ENCODE data around the gene ABCD3.

The ABCD3 gene

DNA sequence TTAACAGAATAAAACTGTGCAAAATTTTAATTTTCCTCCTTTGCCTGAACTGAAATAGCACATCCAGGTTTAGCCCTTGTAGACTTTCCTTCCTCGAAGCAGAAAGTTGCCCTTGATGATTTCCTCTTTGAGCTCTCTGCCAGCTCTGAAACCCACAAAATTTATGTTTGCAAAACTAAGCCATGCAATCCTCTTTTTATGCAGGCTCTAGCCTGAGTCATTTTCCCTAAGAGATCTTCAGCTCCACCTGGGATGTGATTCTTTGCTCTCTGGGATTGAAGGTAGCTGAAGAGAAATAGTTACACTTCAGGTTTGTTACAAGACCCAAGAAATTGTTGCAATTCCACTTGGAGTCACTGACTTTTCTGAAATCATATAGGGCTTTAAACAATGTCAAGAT is 124.8 kb downstream of the ABCD3 start:
- Histone ChIP-seq H3K9me3 (ENCODE audit: severe bottlenecking) (no peaks in the 10 kb centered on the region), H3K27ac (no peak overlapping the region), H3K4me3 (ENCODE audit: low read depth, low read length) (no peak overlapping the region), H3K27me3 (ENCODE audit: insufficient read depth, low read depth, severe bottlenecking) (no peaks in the 10 kb centered on the region), H3K36me3 (no peaks in the 10 kb centered on the region; the same call in 1 of the 2 replicates)
- no peak for DNase-seq
- TF ChIP-seq, protein P1, sequence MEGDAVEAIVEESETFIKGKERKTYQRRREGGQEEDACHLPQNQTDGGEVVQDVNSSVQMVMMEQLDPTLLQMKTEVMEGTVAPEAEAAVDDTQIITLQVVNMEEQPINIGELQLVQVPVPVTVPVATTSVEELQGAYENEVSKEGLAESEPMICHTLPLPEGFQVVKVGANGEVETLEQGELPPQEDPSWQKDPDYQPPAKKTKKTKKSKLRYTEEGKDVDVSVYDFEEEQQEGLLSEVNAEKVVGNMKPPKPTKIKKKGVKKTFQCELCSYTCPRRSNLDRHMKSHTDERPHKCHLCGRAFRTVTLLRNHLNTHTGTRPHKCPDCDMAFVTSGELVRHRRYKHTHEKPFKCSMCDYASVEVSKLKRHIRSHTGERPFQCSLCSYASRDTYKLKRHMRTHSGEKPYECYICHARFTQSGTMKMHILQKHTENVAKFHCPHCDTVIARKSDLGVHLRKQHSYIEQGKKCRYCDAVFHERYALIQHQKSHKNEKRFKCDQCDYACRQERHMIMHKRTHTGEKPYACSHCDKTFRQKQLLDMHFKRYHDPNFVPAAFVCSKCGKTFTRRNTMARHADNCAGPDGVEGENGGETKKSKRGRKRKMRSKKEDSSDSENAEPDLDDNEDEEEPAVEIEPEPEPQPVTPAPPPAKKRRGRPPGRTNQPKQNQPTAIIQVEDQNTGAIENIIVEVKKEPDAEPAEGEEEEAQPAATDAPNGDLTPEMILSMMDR (IDR thresholded peaks at IDR 0.05; ENCODE audit: low read depth, low read length) = no peak

DNA sequence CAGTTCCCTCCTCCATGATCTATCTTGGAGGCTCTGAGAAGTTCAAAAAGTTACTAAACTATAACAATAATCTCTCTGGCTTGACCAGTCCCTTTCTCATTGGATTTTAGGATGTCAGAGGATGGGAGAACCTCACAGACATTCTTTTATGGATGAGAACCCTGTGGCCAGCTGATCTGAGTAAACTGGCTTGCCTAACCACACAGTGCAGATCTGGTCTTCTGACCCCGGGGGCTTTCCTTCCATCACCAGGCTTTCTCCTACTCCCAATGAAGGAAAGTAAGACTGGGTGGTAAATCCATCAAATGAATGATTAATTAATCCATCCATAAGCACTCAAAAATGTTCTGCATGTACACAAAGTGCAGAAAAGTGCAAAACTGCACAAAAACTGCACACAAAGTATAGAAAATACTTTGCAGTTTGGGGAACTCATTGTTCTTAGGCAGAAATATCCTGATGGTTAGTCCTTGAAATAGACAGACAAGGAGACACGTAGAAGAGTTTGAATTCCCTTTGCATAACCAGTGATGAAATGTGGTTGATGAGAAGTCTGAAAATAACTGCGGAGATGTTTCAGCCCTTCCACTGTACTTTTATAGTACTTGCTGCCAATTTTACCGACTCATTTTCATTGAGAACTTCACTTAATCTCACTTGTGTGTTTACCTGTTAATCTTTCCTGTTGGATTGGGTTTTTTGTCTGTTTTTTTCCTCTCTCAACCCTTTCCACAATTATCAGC is 125.9 kb downstream of the ABCD3 start:
- no peak for DNase-seq
- TF ChIP-seq, protein P1 (IDR thresholded peaks at IDR 0.05; ENCODE audit: low read depth, low read length) = no peak
- H3K4me3 ChIP-seq (ENCODE audit: low read depth, low read length) = no peak overlapping the region
- no peaks in the 10 kb centered on the region for H3K9me3 ChIP-seq (ENCODE audit: severe bottlenecking)
- H3K27ac ChIP-seq = no peak overlapping the region
- no peaks in the 10 kb centered on the region for H3K27me3 ChIP-seq (ENCODE audit: insufficient read depth, low read depth, severe bottlenecking)
- no peaks in the 10 kb centered on the region; the same call in 1 of the 2 replicates for H3K36me3 ChIP-seq

DNA sequence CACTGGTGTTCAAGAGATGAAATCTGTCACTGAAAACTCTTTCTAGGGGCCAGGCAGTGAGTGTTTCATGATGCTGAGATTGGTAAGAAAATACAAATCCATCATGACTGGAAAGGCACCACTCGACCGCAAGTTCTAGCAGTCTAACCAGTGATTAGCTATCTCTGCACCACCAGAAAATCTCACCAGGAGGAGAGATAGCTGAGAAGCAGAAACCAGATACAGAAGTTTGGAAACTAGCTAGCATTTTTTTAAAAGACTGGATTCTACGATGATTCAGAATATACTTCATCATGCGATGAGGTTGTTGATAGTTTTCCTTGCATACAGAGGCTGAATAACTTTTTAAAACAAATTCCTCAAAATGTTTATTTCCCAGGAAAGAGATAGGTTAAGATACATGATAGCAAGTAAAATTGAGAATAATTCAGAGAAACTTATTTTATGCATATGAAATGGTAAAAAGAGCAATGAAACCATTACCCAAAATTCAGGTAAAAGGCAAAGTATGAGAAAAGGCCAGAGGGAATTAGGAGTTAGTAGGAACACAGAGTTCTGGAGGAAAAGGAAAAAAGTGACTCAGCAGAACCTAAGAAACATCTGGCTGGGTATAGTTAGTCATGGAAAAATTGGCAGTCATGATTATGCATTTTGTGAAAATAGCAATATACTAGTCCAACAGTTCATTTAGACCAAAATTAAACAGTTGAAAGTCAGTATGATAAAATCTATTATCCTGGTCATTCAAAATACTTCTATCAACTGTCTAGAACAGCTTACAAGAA is 126.7 kb downstream of the ABCD3 start:
- Histone ChIP-seq H3K9me3 (ENCODE audit: severe bottlenecking) (no peaks in the 10 kb centered on the region), H3K36me3 (no peaks in the 10 kb centered on the region; the same call in 1 of the 2 replicates), H3K4me3 (ENCODE audit: low read depth, low read length) (no peak overlapping the region), H3K27ac (no peak overlapping the region), H3K27me3 (ENCODE audit: insufficient read depth, low read depth, severe bottlenecking) (no peaks in the 10 kb centered on the region)
- no peak for DNase-seq
- TF ChIP-seq, protein P1 (IDR thresholded peaks at IDR 0.05; ENCODE audit: low read depth, low read length) = no peak

DNA sequence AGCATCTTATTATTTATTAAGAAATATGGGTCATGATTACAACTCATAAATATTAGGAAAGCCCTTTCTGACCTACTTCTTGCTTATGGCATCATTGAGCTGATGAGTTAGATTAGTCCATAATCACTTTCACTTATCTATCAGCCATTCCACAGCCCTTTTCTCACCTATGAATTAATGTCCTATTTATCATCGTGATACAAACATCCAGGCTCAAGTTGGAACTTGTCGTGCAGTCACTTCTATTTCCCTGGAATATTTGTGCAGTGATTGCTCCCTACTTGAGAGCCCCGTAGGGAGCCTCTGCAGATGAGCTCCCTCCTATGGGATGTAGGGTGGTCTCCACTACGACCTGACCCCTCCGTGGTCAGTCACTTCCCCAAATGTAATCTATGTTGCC is 131.5 kb downstream of the ABCD3 start:
- Histone ChIP-seq H3K27me3 (ENCODE audit: insufficient read depth, low read depth, severe bottlenecking) (no peaks in the 10 kb centered on the region), H3K9me3 (ENCODE audit: severe bottlenecking) (no peaks in the 10 kb centered on the region)
- no peak for DNase-seq

DNA sequence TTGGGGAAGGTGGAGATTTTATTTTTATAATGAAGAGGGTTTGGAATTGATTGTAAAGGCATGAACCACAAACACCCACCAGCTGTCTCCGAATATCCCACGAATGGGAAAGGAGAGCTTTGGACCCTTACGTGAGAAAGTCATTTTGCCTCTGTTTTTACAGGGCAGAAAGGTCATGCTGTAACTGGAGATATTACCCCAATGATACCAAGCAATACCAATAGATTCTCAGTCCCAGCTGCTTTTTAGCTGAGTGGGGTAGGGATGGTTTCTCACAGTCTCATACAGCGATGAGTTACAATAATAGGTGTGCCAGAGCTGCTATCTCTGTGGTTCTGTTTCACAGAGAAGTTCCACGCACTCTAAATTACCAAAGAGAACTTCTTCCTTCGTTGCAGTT is 132.2 kb downstream of the ABCD3 start:
- no peak for DNase-seq
- H3K27me3 ChIP-seq (ENCODE audit: insufficient read depth, low read depth, severe bottlenecking) = no peaks in the 10 kb centered on the region
- TF ChIP-seq, protein P1 (IDR thresholded peaks at IDR 0.05; ENCODE audit: low read depth, low read length) = no peak
- no peak overlapping the region for H3K4me3 ChIP-seq (ENCODE audit: low read depth, low read length)
- no peaks in the 10 kb centered on the region for H3K9me3 ChIP-seq (ENCODE audit: severe bottlenecking)
- H3K36me3 ChIP-seq = no peaks in the 10 kb centered on the region
- no peak overlapping the region for H3K27ac ChIP-seq

More for the DNA sequence above, 131.5 kb downstream of the ABCD3 start:
- TF ChIP-seq, protein P1 (IDR thresholded peaks at IDR 0.05; ENCODE audit: low read depth, low read length) = no peak
- H3K36me3 ChIP-seq = no peaks in the 10 kb centered on the region
- no peak overlapping the region for H3K4me3 ChIP-seq (ENCODE audit: low read depth, low read length)
- H3K27ac ChIP-seq = no peak overlapping the region

Measured in WERI-Rb-1 (cell line).